IMR-90 (cell line): Measurements from ENCODE around the gene PHOSPHO2. TPM values are rescaled to one million over a fixed set of nuclear protein-coding genes. Genes with fewer than 3 reads are reported as not detected.

Experiments used
- ATAC-seq: fragments of 200-7000 bp; cut with Tn5 transposase; 2 replicates; pipeline ENCODE4 v1.9.1; 2020; ENCODE audit warnings: low read depth, mild to moderate bottlenecking, moderate library complexity
- BruUV-seq: library from RNA; stranded (reverse); fragments of 400-500 nt; replicated peaks from 2 replicates; lab custom pipeline; 2021; lab: Mats Ljungman, UMichigan
- CTCF ChIA-PET: fragments of 300-600 bp; formaldehyde crosslinking; extraction: SDS; loops from one replicate; lab custom pipeline; 2021; ENCODE audit warnings: antibody characterized with exemption; lab: Yijun Ruan, JAX
- POLR2A ChIA-PET: fragments of 300-600 bp; sonication (Branson Sonifier 250); formaldehyde crosslinking; loops from one replicate; lab custom pipeline; 2022; ENCODE audit warnings: antibody characterized with exemption; ENCODE audit not compliant: unreplicated experiment; lab: Charles Lee
- DNase-seq: peaks from one replicate; pipeline ENCODE4 v3.0.0; 2013
- H2AFZ ChIP-seq: replicated peaks from 2 replicates; pipeline ENCODE3; 2013; ENCODE audit warnings: low read length, mild to moderate bottlenecking; ENCODE audit not compliant: poor library complexity
- H2AK5ac ChIP-seq: 2 replicates; pipeline ENCODE4 v1.6.1; 2013; ENCODE audit warnings: low read depth, low read length, inconsistent platforms
- H2AK9ac ChIP-seq: replicated peaks from 2 replicates; pipeline ENCODE3; 2013; ENCODE audit warnings: mild to moderate bottlenecking, low read depth, low read length, moderate library complexity; ENCODE audit not compliant: poor library complexity
- H2BK120ac ChIP-seq: 2 replicates; pipeline ENCODE4 v1.6.1; 2013; ENCODE audit warnings: low read depth, low read length, inconsistent platforms
- H2BK15ac ChIP-seq: 3 replicates; pipeline ENCODE4 v1.6.1; 2013; ENCODE audit warnings: low read depth, low read length, inconsistent platforms
- H2BK20ac ChIP-seq: 2 replicates; pipeline ENCODE4 v1.6.1; 2013; ENCODE audit warnings: low read depth, mild to moderate bottlenecking, inconsistent platforms, low read length, moderate library complexity
- H2BK5ac ChIP-seq: 2 replicates; pipeline ENCODE4 v1.6.1; 2013; ENCODE audit warnings: mild to moderate bottlenecking, low read depth, low read length, inconsistent platforms; ENCODE audit not compliant: poor library complexity, severe bottlenecking
- H3K14ac ChIP-seq: replicated peaks from 2 replicates; pipeline ENCODE4 v1.6.1; 2013; ENCODE audit warnings: low read depth, low read length, inconsistent platforms
- H3K18ac ChIP-seq: 2 replicates; pipeline ENCODE4 v1.6.1; 2013; ENCODE audit warnings: low read depth, low read length, control low read depth
- H3K23ac ChIP-seq: 2 replicates; pipeline ENCODE4 v1.6.1; 2013; ENCODE audit warnings: low read depth, low read length, inconsistent platforms
- H3K27ac ChIP-seq: 2 replicates; pipeline ENCODE4 v1.5.1; 2013; ENCODE audit warnings: mild to moderate bottlenecking, control low read depth, low read length; ENCODE audit not compliant: insufficient read depth
- H3K27me3 ChIP-seq: 2 replicates; pipeline ENCODE4 v1.6.1; 2013; ENCODE audit warnings: low read length; ENCODE audit not compliant: control insufficient read depth, insufficient read depth
- H3K36me3 ChIP-seq: 2 replicates; pipeline ENCODE4 v1.6.1; 2013; ENCODE audit warnings: low read length, mixed read lengths; ENCODE audit not compliant: control insufficient read depth, insufficient read depth
- H3K4ac ChIP-seq: 2 replicates; pipeline ENCODE4 v1.6.1; 2013; ENCODE audit warnings: low read depth, low read length, inconsistent platforms
- H3K4me1 ChIP-seq: 2 replicates; pipeline ENCODE4 v1.6.1; 2013; ENCODE audit warnings: low read length, mixed read lengths; ENCODE audit not compliant: control insufficient read depth, insufficient read depth
- H3K4me2 ChIP-seq: 2 replicates; pipeline ENCODE4 v1.6.1; 2013; ENCODE audit warnings: low read depth, mild to moderate bottlenecking, control low read depth, low read length, moderate library complexity
- H3K4me3 ChIP-seq: 2 replicates; pipeline ENCODE4 v1.5.1; 2013; ENCODE audit warnings: low read depth, mild to moderate bottlenecking, control low read depth, low read length, moderate library complexity; ENCODE audit not compliant: insufficient read depth
- H3K56ac ChIP-seq: 2 replicates; pipeline ENCODE4 v1.6.1; 2013; ENCODE audit warnings: low read length, inconsistent platforms; ENCODE audit not compliant: insufficient read depth; ENCODE audit errors: extremely low read depth
- H3K79me1 ChIP-seq, 2 experiments: 2 replicates each; pipeline ENCODE4 v1.6.1; 2013; ENCODE audit warnings: low read length in 2 of 2, inconsistent platforms in 1 of 2, low read depth in 1 of 2
- H3K9ac ChIP-seq: 2 replicates; pipeline ENCODE4 v1.6.1; 2013; ENCODE audit warnings: low read depth, low read length, control low read depth
- H3K9me1 ChIP-seq: 2 replicates; pipeline ENCODE4 v1.6.1; 2013; ENCODE audit warnings: low read length, inconsistent platforms; ENCODE audit not compliant: insufficient read depth
- H3K9me3 ChIP-seq: 2 replicates; pipeline ENCODE4 v1.6.1; 2013; ENCODE audit warnings: low read length; ENCODE audit not compliant: control insufficient read depth, insufficient read depth
- H4K20me1 ChIP-seq: 2 replicates; pipeline ENCODE4 v1.6.1; 2013; ENCODE audit warnings: low read length, inconsistent platforms; ENCODE audit not compliant: insufficient read depth
- H4K5ac ChIP-seq: 2 replicates; pipeline ENCODE4 v1.6.1; 2013; ENCODE audit warnings: mild to moderate bottlenecking, low read depth, low read length, control low read depth
- H4K8ac ChIP-seq, 2 experiments: 2 replicates each; pipeline ENCODE4 v1.6.1; 2013; ENCODE audit warnings: low read depth in 2 of 2, low read length in 2 of 2, control low read depth in 1 of 2, inconsistent platforms in 1 of 2
- H4K91ac ChIP-seq: 2 replicates; pipeline ENCODE4 v1.6.1; 2013; ENCODE audit warnings: low read depth, low read length, inconsistent platforms; ENCODE audit not compliant: insufficient read depth
- CEBPB ChIP-seq: IDR thresholded peaks from 2 replicates; pipeline ENCODE4 v1.6.1; 2012; ENCODE audit warnings: low read depth, low read length, improper control_type of control experiment
- CHD1 ChIP-seq: IDR thresholded peaks from 2 replicates; pipeline ENCODE4 v1.6.1; 2012; ENCODE audit warnings: low read depth, low read length, improper control_type of control experiment
- FOS ChIP-seq: fragments of 150-350 bp; IDR thresholded peaks from 2 replicates; pipeline ENCODE4 v1.6.1; 2016; ENCODE audit warnings: low read depth, low read length
- MAZ ChIP-seq: IDR thresholded peaks from 2 replicates; pipeline ENCODE4 v1.6.1; 2012; ENCODE audit warnings: low read depth, mild to moderate bottlenecking, low read length, improper control_type of control experiment, moderate library complexity, borderline replicate concordance
- MXI1 ChIP-seq: IDR thresholded peaks from 2 replicates; pipeline ENCODE4 v1.6.1; 2012; ENCODE audit warnings: low read depth, mild to moderate bottlenecking, low read length, moderate library complexity, borderline replicate concordance
- NFE2L2 ChIP-seq: fragments of 150-350 bp; IDR thresholded peaks from 2 replicates; pipeline ENCODE4 v1.6.1; 2016; ENCODE audit warnings: low read depth, mild to moderate bottlenecking, low read length
- RFX5 ChIP-seq: IDR thresholded peaks from 2 replicates; pipeline ENCODE4 v1.8.0; 2012; ENCODE audit warnings: low read depth, mild to moderate bottlenecking, low read length, moderate library complexity
- WGBS, 2 experiments: methylation state at CpG; one replicate each; pipeline versions ENCODE4 v1.1.5 to v1.1.7; 2013; ENCODE audit warnings: missing lambda C conversion rate in 2 of 2; ENCODE audit not compliant: insufficient read length in 1 of 2; ENCODE audit errors: extremely low coverage in 2 of 2; 5-methylcytosine and 5-hydroxymethylcytosine counted together
- dilution Hi-C: fragments of 300-500 bp; cut with HindIII; formaldehyde crosslinking; loops from one replicate; pipeline ENCODE4 v1.14.3; 2018; ENCODE audit warnings: low sequenced_read_pairs; ENCODE audit not compliant: unreplicated experiment
- in situ Hi-C: fragments of 300-500 bp; cut with MboI; formaldehyde crosslinking; loops from 3 replicates; pipeline ENCODE4 v1.14.3; 2019; ENCODE audit warnings: low sequenced_read_pairs, inconsistent platforms, mixed read lengths
- intact Hi-C: fragments of 100-400 bp; cut with micrococcal nuclease; formaldehyde crosslinking; loops from 2 replicates; pipeline ENCODE4 v1.10.0; 2022
- polyA plus RNA-seq, 3 experiments: library from polyadenylated mRNA; depleted of rRNA; stranded (reverse); fragments of >200 nt; gene quantifications; 2 replicates each; pipeline ENCODE4 v1.2.3, GENCODE V29; 2012; ENCODE audit warnings: low replicate concordance in 1 of 3
- total RNA-seq: library from RNA; depleted of rRNA; stranded (reverse); fragments of >200 nt; gene quantifications from 2 replicates; pipeline ENCODE4 v1.2.3, GENCODE V29; 2012
- TF ChIP-seq, protein P1 (sequence below): fragments of 150-350 bp; IDR thresholded peaks from 2 replicates; pipeline ENCODE4 v1.6.1; 2017; ENCODE audit warnings: mild to moderate bottlenecking, antibody characterized with exemption, low read length, low read depth
- TF ChIP-seq, protein P2 (sequence below): fragments of 150-350 bp; IDR thresholded peaks from 2 replicates; pipeline ENCODE4 v1.6.1; 2016; ENCODE audit warnings: low read depth, mild to moderate bottlenecking, low read length, moderate library complexity, borderline replicate concordance

The PHOSPHO2 gene
- total and polyA plus RNA-seq, 2 of the 4 experiments (the other 2 are of a cell fraction) = 0.48 to 0.54 TPM

DNA sequence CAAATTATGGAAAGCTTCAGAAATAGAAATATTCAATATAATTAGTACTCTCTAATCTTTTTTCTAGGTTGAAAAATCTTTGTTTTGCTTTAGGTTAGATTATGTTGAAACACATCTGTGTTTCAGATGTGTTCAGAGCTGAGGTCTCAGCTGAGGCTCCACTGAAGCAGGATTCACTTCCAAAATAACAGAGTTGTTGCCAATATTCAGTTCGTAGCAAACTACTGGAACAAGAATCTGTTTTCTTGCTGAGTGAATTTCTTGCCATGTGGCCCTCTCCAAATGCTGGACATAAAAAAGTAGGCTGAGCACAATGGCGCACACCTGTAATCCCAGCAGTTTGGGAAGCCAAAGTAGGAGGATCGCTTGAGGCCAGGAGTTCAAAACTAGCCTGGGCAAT lies 8.7 kb downstream of the PHOSPHO2 start:
- Histone ChIP-seq H3K9me1 (no peaks in the 10 kb centered on the region; the same call in 1 of the 2 replicates), H3K79me1 (no peaks in the 10 kb centered on the region), H3K27ac (no peak overlapping the region), H4K91ac (no peak overlapping the region), H3K4me1 (peaks cover 4% of the 10 kb centered on the region), H2AFZ (no peak overlapping the region), H4K20me1 (no peaks in the 10 kb centered on the region), H3K9ac (no peak overlapping the region), H2BK120ac (no peak overlapping the region), H3K4me3 (no peak overlapping the region), H3K27me3 (no peaks in the 10 kb centered on the region), H3K14ac (no peak overlapping the region), H3K18ac (no peak overlapping the region), H3K36me3 (peaks cover 2% of the 10 kb centered on the region; the same call in 1 of the 2 replicates), H3K9me3 (no peaks in the 10 kb centered on the region), H2BK5ac (no peak overlapping the region), H4K5ac (no peak overlapping the region), H3K4ac (no peak overlapping the region), H2BK20ac (no peak overlapping the region), H2BK15ac (no peak overlapping the region), H4K8ac (no peak overlapping the region), H3K56ac (no peak overlapping the region), H2AK9ac (no peak overlapping the region), H3K4me2 (no peak overlapping the region), H2AK5ac (no peak overlapping the region), H3K23ac (no peak overlapping the region)
- POLR2A ChIA-PET = no interaction called here
- in situ Hi-C loops = no loop called here
- CTCF ChIA-PET = no interaction called here
- no TSS peak for BruUV-seq
- ATAC-seq = no peak
- dilution Hi-C loops = no loop called here
- no CpG with 5 or more reads among the region's 3 CpGs for WGBS, 2 experiments
- TF ChIP-seq CHD1 = no peak
- TF ChIP-seq, protein P1, sequence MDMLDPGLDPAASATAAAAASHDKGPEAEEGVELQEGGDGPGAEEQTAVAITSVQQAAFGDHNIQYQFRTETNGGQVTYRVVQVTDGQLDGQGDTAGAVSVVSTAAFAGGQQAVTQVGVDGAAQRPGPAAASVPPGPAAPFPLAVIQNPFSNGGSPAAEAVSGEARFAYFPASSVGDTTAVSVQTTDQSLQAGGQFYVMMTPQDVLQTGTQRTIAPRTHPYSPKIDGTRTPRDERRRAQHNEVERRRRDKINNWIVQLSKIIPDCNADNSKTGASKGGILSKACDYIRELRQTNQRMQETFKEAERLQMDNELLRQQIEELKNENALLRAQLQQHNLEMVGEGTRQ = no peak
- TF ChIP-seq MAZ = no peak
- TF ChIP-seq MXI1 = no peak
- no peak for TF ChIP-seq RFX5
- TF ChIP-seq FOS = no peak
- TF ChIP-seq, protein P2, sequence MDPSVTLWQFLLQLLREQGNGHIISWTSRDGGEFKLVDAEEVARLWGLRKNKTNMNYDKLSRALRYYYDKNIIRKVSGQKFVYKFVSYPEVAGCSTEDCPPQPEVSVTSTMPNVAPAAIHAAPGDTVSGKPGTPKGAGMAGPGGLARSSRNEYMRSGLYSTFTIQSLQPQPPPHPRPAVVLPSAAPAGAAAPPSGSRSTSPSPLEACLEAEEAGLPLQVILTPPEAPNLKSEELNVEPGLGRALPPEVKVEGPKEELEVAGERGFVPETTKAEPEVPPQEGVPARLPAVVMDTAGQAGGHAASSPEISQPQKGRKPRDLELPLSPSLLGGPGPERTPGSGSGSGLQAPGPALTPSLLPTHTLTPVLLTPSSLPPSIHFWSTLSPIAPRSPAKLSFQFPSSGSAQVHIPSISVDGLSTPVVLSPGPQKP = no peak
- no peak for TF ChIP-seq CEBPB
- TF ChIP-seq NFE2L2 = no peak
- no peak for DNase-seq
- intact Hi-C loops = no loop called here
